Endometrial microvascular endothelial cells (primary cell): ENCODE results near the gene FAM120B. TPM values are rescaled to one million over a fixed set of nuclear protein-coding genes. Genes with fewer than 3 reads are reported as not detected.

Source experiments
- in situ Hi-C: cut with HindIII; loops from 2 replicates; pipeline ENCODE4 v1.10.0; 2017; ENCODE audit warnings: low sequenced_read_pairs, low pct_unique_long_range_greater_than_20kb; ENCODE audit errors: inconsistent ontology term
- total RNA-seq: library from RNA; depleted of rRNA; stranded (reverse); fragments of >200 nt; gene quantifications from one replicate; pipeline ENCODE4 v1.2.3, GENCODE V29; 2015; ENCODE audit errors: inconsistent ontology term

The FAM120B gene
- total RNA-seq, 1 donor from 2014 or later = 20.0 TPM

- in situ Hi-C loops = no loop called here
Observed at GRCh38 chr6:170424604-170425126, 118.1 kb downstream of the FAM120B start.

DNA sequence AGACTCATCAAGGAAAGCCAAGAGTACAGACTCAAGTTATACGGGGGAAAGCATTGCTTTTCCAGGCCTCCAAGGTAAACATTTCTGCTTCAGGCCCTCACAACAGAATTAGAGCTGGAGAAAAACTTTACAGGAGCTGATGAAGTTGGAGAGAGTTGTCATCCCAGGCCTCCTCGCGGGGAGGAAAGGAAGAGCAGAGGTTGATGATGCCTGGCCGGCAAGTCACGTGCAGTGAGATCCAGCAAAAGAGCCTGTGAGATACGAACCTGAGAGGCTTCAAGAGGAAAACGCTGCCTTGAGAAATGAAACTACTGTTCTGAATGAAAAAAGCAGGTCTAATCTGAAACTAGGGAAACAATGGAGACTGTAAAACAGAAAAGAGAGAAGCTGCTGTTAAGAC is 122.9 kb downstream of the FAM120B start:
- in situ Hi-C loops = no loop called here

- in situ Hi-C loops = no loop called here
Observed at GRCh38 chr6:170433163-170434116, 126.9 kb downstream of the FAM120B start.

GRCh38 chr6:170434117-170434820 is 127.7 kb downstream of the FAM120B start:
- in situ Hi-C loops = no loop called here

- in situ Hi-C loops = no loop called here
Observed at GRCh38 chr6:170434821-170435155, 128.2 kb downstream of the FAM120B start.

- in situ Hi-C loops = no loop called here
Observed at GRCh38 chr6:170435766-170436165, 129.2 kb downstream of the FAM120B start.

- in situ Hi-C loops = no loop called here
Observed at GRCh38 chr6:170436209-170436809, 129.8 kb downstream of the FAM120B start.

GRCh38 chr6:170437719-170438401 is 131.3 kb downstream of the FAM120B start:
- in situ Hi-C loops = no loop called here

DNA sequence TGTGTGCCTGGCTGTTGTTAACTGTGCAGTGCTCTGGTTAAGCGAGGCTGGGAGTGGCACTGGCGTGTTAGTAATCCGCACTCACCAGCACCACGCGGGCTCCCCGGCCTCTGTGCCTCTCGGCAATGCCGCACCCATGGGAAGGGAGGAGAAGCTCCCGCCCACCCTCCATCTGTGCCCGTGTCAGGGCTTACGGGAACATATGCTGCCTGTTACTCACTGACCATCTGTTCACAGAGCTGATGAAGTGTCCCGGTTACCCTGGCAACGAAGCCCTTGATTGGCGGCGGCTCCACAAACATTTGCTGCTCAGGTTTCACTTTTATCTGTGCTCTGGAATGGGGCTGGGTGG is 131.8 kb downstream of the FAM120B start:
- in situ Hi-C loops = no loop called here

- in situ Hi-C loops = no loop called here
Observed at GRCh38 chr6:170438861-170439260, 132.3 kb downstream of the FAM120B start.

DNA sequence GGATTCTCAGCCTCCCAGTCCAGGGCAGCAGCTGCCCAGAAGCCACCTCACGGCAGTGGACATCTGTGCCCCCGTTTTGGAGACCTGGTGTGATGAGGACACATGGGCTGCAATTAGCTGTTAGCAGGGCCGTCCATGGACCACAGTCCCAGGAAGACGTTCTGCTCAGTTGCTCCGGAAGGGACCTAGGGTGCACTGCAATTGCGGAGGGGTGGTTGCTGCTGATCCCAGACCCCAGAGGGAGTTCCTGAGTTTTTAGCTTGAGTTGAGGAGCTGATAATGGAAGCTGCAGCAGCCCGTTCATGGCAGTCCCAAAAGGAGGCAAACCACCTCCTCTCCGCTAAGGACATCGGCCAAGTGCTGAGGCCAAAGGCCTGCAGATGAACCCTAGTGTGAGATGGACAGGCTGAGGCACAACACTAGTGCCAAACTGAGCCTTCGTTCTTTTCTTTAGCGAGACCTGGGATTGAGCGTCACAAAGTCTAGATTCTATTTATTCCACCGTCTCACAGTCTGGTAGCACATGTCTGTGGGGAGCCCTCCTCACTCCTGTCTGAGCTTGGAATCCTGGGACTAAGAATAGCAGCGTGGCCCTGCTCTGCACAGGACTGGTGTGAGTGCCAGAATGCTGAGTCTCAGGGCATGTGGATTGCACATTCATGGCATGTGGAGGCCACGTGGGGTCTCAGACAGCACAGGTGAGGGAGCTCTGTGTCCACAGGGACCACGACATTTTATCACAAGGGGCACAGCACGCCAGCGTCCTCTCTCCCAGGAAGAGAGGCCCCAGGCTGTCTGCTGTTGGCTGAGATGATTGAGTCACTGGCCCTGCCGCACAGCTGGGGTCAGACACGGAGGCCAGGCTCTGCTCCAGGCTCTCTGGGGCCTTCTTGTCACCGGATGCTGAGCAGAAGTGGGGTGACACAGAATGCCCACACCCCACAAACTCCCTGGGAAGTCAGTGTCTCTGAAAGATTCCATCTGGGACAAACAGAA is 133.1 kb downstream of the FAM120B start:
- in situ Hi-C loops = no loop called here

GRCh38 chr6:170440437-170440836 is 133.9 kb downstream of the FAM120B start:
- in situ Hi-C loops = no loop called here

- in situ Hi-C loops = no loop called here
Observed at GRCh38 chr6:170441316-170441715, 134.8 kb downstream of the FAM120B start.

DNA sequence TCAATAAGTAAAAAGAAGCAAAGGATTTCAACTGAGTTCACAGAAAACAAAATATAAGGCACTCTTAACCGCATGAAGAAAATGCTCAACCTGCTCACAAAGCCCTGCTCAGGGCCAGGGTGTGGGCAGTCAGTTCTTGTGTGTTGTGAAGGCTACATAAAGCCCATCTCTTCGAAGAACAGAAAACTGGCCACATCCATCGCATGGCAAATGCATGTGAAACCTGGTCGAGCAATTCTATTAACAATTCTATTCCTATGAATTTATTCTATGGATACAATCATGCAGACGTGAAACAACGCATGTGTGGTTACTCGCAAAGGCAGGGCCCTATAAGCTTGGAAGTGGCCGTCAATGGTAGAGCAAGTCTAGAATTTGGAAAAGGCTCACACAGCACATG is 136.0 kb downstream of the FAM120B start:
- in situ Hi-C loops = no loop called here

DNA sequence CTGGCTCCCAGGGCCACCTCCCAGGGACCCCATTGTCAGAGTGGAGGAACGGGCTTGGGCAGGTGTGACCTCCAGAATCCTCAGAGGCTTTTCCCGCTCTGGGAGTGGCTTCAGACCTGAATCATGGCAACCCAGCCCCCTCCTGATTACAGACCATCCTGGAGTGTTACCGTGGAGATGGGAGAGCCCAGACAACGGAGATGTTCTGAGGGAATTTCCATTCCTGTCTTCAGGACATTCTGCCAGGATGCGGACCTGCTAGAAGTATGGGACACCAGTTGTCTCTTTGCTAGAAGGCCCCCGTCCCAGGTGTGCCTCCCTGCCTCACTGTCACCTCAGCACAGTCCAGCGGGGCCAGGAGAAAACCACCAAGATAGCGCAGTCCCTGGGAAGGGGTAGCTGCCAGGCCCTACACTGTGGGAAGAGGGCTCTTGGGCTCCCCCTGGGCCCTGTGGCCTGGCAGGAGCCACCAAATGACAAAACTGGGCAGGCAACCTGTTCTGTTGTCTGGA is 136.6 kb downstream of the FAM120B start:
- in situ Hi-C loops = no loop called here

DNA sequence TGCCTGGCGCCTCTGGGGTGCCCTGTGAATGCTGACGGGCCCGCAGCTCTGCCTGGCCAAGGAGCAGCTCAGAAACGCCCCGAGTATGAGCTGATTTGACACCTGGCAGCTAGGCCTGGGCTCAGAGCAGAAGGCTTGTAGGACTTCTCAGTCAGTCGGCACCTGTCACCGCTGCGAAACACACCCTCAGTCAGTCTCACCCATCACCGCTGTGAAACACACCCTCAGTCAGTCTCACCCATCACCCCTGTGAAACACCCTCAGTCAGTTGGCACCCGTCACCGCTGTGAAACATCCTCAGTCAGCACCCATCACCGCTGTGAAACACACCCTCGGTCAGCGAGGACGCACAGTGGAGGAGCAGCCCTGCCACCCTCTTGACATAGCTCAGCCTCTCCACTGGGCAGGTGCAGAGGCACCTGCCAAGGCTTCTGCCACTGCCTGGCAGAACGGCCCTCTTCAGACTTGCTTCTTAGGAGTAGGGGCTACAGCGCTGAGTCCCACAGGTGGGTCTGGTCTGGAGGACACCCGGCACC is 137.6 kb downstream of the FAM120B start:
- in situ Hi-C loops = no loop called here

- in situ Hi-C loops = no loop called here
Observed at GRCh38 chr6:170444811-170445211, 138.3 kb downstream of the FAM120B start.

DNA sequence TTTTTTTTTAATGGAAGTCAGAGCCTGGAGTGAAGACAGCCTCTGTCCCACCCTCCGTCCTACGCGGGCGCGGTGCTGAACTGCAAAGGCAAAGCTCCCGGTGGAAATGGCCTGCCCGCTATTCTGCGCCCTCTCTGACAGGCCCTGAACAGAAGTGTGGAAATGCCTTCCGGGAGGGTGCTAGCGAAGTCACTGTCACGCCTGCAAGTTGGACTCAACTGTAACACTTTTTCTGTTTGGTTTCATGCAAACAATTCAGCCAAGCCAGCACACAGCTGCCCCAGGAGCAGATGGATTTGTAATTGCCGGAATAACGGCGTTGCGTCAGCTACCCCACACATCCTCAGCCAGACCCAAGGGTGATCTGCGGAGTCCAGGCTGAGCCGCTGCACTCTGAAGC is 138.9 kb downstream of the FAM120B start:
- in situ Hi-C loops = no loop called here
